B cell (primary cell): ENCODE measurements around the gene BRPF3. TPM values are rescaled to one million over a fixed set of nuclear protein-coding genes. Genes with fewer than 3 reads are reported as not detected.

Source experiments
- ATAC-seq: fragments of 200-7000 bp; cut with Tn5 transposase; one replicate; pipeline ENCODE4 v1.10.0; 2021; ENCODE audit warnings: low read depth, mild to moderate bottlenecking, moderate number of reproducible peaks, moderate library complexity
- CTCF ChIA-PET: fragments of 350-600 bp; sonication (Branson Sonifier 250); formaldehyde crosslinking; loops from one replicate; lab custom pipeline; 2021; ENCODE audit warnings: antibody characterized with exemption, inconsistent platforms; lab: Charles Lee
- POLR2A ChIA-PET: fragments of 350-600 bp; sonication (Branson Sonifier 250); formaldehyde crosslinking; loops from one replicate; lab custom pipeline; 2021; ENCODE audit warnings: antibody characterized with exemption; lab: Charles Lee
- DNase-seq: peaks from one replicate; pipeline ENCODE4 v3.0.0; 2013
- H2AFZ ChIP-seq: 2 replicates; pipeline ENCODE4 v1.6.1; 2012; ENCODE audit warnings: mild to moderate bottlenecking, low read depth, low read length; ENCODE audit not compliant: insufficient read depth, poor library complexity, severe bottlenecking
- H3K27ac ChIP-seq, 2 donors: 1 replicate in 1 of 2; 2 replicates in 1 of 2; pipeline ENCODE4 v1.5.1; 2012 to 2013; ENCODE audit warnings: low read length in 2 of 2, mild to moderate bottlenecking in 2 of 2, moderate library complexity in 1 of 2
- H3K27me3 ChIP-seq, 4 experiments: fragments of 200-600 bp in 1 of 4; sonication (generic) in 1 of 4; replicated peaks in 1 of 4; 1 replicate in 2 of 4; 2 replicates in 2 of 4; pipeline versions ENCODE4 v1.6.1 to v1.7.0; 2013 to 2016; ENCODE audit warnings: low read length in 3 of 4, mild to moderate bottlenecking in 2 of 4, mixed read lengths in 1 of 4, moderate library complexity in 1 of 4; ENCODE audit not compliant: insufficient read depth in 4 of 4, control insufficient read depth in 3 of 4; ENCODE audit errors: control extremely low read depth in 1 of 4
- H3K36me3 ChIP-seq, 2 experiments: replicated peaks in 1 of 2; 1 replicate in 1 of 2; 2 replicates in 1 of 2; pipeline versions ENCODE4 v1.6.1 to v1.7.1; 2013; ENCODE audit warnings: low read length in 1 of 2; ENCODE audit not compliant: insufficient read depth in 2 of 2, control insufficient read depth in 1 of 2; ENCODE audit errors: control extremely low read depth in 1 of 2, extremely low read depth in 1 of 2
- H3K4me1 ChIP-seq, 2 donors: fragments of 200-600 bp in 1 of 2; sonication (generic) in 1 of 2; 1 replicate in 1 of 2; 2 replicates in 1 of 2; pipeline versions ENCODE4 v1.5.1 to v1.6.1; 2013 to 2017; ENCODE audit warnings: low read length in 2 of 2; ENCODE audit not compliant: control insufficient read depth in 2 of 2, insufficient read depth in 2 of 2
- H3K4me2 ChIP-seq: replicated peaks from 2 replicates; pipeline ENCODE3; 2012; ENCODE audit warnings: mild to moderate bottlenecking, low read depth, low read length; ENCODE audit not compliant: poor library complexity, severe bottlenecking
- H3K4me3 ChIP-seq, 5 experiments: fragments of 200-600 bp in 1 of 5; sonication (generic) in 1 of 5; 1 replicate in 3 of 5; 2 replicates in 2 of 5; pipeline versions ENCODE4 v1.5.1 to v1.7.0; 2011 to 2016; ENCODE audit warnings: low read length in 4 of 5, mild to moderate bottlenecking in 4 of 5, low read depth in 2 of 5, control low read depth in 1 of 5, moderate library complexity in 1 of 5; ENCODE audit not compliant: insufficient read depth in 1 of 5; ENCODE audit errors: control extremely low read depth in 1 of 5, extremely low read depth in 1 of 5
- H3K79me2 ChIP-seq: fragments of 200-600 bp; sonication (generic); one replicate; pipeline ENCODE4 v1.6.0; 2016; ENCODE audit warnings: low read length; ENCODE audit not compliant: control insufficient read depth, insufficient read depth
- H3K9ac ChIP-seq: fragments of 200-600 bp; sonication (generic); 2 replicates; pipeline ENCODE4 v1.6.1; 2017; ENCODE audit warnings: mild to moderate bottlenecking, low read length, moderate library complexity
- H3K9me3 ChIP-seq, 3 donors: one replicate each; pipeline versions ENCODE4 v1.6.1 to v1.7.1; 2013; ENCODE audit warnings: low read length in 2 of 3; ENCODE audit not compliant: control insufficient read depth in 2 of 3, insufficient read depth in 1 of 3; ENCODE audit errors: control extremely low read depth in 1 of 3
- H4K20me1 ChIP-seq: 2 replicates; pipeline ENCODE4 v1.6.0; 2012; ENCODE audit warnings: mild to moderate bottlenecking, low read length; ENCODE audit not compliant: insufficient read depth, control insufficient read depth, poor library complexity, severe bottlenecking
- H3K27ac Mint-ChIP-seq: one replicate; pipeline ENCODE4 v1.8.0; 2021; ENCODE audit warnings: mixed read lengths
- H3K27me3 Mint-ChIP-seq: one replicate; pipeline ENCODE4 v1.8.0; 2021; ENCODE audit warnings: mixed read lengths
- H3K4me1 Mint-ChIP-seq: one replicate; pipeline ENCODE4 v1.8.0; 2021; ENCODE audit warnings: mixed read lengths
- H3K4me3 Mint-ChIP-seq: one replicate; pipeline ENCODE4 v1.8.0; 2021; ENCODE audit warnings: mixed read lengths
- H3K9me3 Mint-ChIP-seq: one replicate; pipeline ENCODE4 v1.8.0; 2022; ENCODE audit warnings: mixed read lengths; ENCODE audit not compliant: insufficient read depth
- CTCF ChIP-seq: fragments of 200-600 bp; IDR thresholded peaks from one replicate; pipeline ENCODE4 v1.8.0; 2022; ENCODE audit warnings: antibody characterized with exemption, mild to moderate bottlenecking
- EZH2 ChIP-seq: IDR thresholded peaks from 2 replicates; pipeline ENCODE4 v1.6.1; 2012; ENCODE audit warnings: borderline replicate concordance, low read depth, mild to moderate bottlenecking, moderate library complexity, low read length; ENCODE audit not compliant: insufficient read depth, poor library complexity, severe bottlenecking
- WGBS: methylation state at CpG from one replicate; pipeline ENCODE4 v1.1.5; 2013; ENCODE audit warnings: missing lambda C conversion rate; ENCODE audit not compliant: insufficient coverage; 5-methylcytosine and 5-hydroxymethylcytosine counted together
- intact Hi-C: fragments of 100-400 bp; cut with micrococcal nuclease; formaldehyde crosslinking; loops from one replicate; pipeline ENCODE4 v1.10.0; 2022
- polyA plus RNA-seq: library from polyadenylated mRNA; depleted of rRNA; stranded (reverse); fragments of >200 nt; gene quantifications from 2 replicates; pipeline ENCODE4 v1.2.3, GENCODE V29; 2012
- total RNA-seq, 2 donors: library from RNA; stranded (reverse); fragments of 120-200 nt in 1 of 2; gene quantifications; 1 replicate in 1 of 2; 2 replicates in 1 of 2; pipeline versions ENCODE4 v1.2.3 to v1.2.4, GENCODE V29; 2013 to 2022

Gene BRPF3
- total and polyA plus RNA-seq, 2 donors (not counting 1 experiment from before 2014, with no cell fraction given) = 17.1 to 29.4 TPM

GRCh38 chr6:36160147-36160760 is 36.3 kb upstream of the BRPF3 start:
- WGBS = 80% methylated on average over 1 of the region's 4 CpGs
- CTCF ChIA-PET = no interaction called here
- no peak overlapping the region for H3K27ac Mint-ChIP-seq

More at GRCh38 chr6:36160147-36160760, 36.3 kb upstream of the BRPF3 start:
- Histone ChIP-seq H2AFZ (no peak overlapping the region), H3K9me3 (peaks cover 1 to 11% (median 3%) of the 10 kb centered on the region in 3 donors), H3K4me2 (no peak overlapping the region), H4K20me1 (no peaks in the 10 kb centered on the region), H3K27me3 (no peaks in the 10 kb centered on the region), H3K4me1 (no peaks in the 10 kb centered on the region), H3K9ac (no peak overlapping the region), H3K36me3 (no peaks in the 10 kb centered on the region), H3K27ac (no peak overlapping the region), H3K79me2 (no peaks in the 10 kb centered on the region), H3K4me3 (no peak overlapping the region)
- no peaks in the 10 kb centered on the region for H3K9me3 Mint-ChIP-seq
- ATAC-seq (no peak), DNase-seq (no peak)
- no peak overlapping the region for H3K4me3 Mint-ChIP-seq
- H3K4me1 Mint-ChIP-seq = no peaks in the 10 kb centered on the region
- no peaks in the 10 kb centered on the region for H3K27me3 Mint-ChIP-seq
- intact Hi-C loops = no loop called here
- POLR2A ChIA-PET = no interaction called here
- no peak for TF ChIP-seq EZH2
- no peak for TF ChIP-seq CTCF
